DND-41 (cell line): ENCODE data around the gene TMEM270.

Source experiments
- EZH2 ChIP-seq: IDR thresholded peaks from 3 replicates; pipeline ENCODE4 v1.6.1; 2012; ENCODE audit warnings: borderline replicate concordance, low read depth, mild to moderate bottlenecking, moderate library complexity, low read length, inconsistent platforms; ENCODE audit not compliant: severe bottlenecking
- TF ChIP-seq, protein P1 (sequence below): IDR thresholded peaks from 2 replicates; pipeline ENCODE4 v1.5.1; 2012; ENCODE audit warnings: borderline replicate concordance, low read length, moderate library complexity, mild to moderate bottlenecking; ENCODE audit not compliant: poor library complexity, severe bottlenecking; ENCODE audit errors: extremely low read depth

DNA sequence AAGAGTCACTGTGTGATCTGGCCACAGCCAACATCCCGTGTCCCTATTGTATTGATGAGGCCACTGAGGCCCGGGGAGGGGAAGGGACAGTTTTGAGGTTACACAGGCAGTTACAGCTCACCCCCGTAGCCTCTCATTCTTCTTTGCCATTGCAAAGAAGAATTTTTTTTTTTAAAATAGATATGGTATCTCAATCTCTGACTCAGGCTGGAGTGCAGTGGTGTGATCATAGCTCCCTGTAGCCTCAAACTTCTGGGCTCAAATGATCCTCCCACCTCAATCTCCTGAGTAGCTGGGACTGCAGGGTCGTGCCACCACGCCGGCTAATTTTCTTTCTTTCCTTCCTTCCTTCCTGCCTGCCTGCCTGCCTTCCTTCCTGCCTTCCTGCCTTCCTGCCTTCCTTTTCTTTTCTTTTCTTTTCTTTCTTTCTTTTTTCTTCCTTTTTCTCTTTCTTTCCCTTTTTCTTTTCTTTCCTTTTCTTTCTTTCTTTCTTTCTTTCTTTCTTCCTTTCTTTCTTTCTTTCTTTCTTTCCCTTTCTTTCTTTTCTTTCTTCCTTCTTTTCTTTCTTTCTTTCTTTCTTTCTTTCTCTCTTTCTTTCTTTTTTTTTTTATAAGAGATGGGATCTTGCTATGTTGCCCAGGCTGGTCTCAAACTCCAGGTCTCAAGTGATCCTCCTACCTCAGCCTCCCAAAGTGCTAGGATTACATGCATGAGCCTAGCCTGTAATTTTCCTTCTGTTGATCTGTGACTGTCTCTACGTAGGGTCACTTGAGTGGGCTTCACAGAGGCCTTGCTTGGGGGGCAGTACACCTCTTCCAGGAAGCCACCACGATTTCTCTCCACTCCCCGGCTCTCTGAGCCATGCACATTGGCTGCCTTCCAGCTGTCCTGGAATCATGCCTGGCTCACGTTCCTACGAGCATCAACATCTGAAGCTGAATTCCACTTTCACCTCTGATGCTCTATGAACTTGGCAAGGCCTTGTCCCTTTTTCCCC is 31.3 kb downstream of the TMEM270 start:
- TF ChIP-seq, protein P1, sequence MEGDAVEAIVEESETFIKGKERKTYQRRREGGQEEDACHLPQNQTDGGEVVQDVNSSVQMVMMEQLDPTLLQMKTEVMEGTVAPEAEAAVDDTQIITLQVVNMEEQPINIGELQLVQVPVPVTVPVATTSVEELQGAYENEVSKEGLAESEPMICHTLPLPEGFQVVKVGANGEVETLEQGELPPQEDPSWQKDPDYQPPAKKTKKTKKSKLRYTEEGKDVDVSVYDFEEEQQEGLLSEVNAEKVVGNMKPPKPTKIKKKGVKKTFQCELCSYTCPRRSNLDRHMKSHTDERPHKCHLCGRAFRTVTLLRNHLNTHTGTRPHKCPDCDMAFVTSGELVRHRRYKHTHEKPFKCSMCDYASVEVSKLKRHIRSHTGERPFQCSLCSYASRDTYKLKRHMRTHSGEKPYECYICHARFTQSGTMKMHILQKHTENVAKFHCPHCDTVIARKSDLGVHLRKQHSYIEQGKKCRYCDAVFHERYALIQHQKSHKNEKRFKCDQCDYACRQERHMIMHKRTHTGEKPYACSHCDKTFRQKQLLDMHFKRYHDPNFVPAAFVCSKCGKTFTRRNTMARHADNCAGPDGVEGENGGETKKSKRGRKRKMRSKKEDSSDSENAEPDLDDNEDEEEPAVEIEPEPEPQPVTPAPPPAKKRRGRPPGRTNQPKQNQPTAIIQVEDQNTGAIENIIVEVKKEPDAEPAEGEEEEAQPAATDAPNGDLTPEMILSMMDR = no peak
- no peak for TF ChIP-seq EZH2
